COR-L47 (cell line): ENCODE measurements around the gene LCN12.
"Not testable (repeated sequence)": the region's sequence is repeated elsewhere in the genome, so short reads cannot be mapped to it uniquely, and the experiment has no call there.

Experiments used
- DNase-seq: peaks from one replicate; lab custom pipeline; 2025; lab: John Stamatoyannopoulos, UW

Gene LCN12

DNA sequence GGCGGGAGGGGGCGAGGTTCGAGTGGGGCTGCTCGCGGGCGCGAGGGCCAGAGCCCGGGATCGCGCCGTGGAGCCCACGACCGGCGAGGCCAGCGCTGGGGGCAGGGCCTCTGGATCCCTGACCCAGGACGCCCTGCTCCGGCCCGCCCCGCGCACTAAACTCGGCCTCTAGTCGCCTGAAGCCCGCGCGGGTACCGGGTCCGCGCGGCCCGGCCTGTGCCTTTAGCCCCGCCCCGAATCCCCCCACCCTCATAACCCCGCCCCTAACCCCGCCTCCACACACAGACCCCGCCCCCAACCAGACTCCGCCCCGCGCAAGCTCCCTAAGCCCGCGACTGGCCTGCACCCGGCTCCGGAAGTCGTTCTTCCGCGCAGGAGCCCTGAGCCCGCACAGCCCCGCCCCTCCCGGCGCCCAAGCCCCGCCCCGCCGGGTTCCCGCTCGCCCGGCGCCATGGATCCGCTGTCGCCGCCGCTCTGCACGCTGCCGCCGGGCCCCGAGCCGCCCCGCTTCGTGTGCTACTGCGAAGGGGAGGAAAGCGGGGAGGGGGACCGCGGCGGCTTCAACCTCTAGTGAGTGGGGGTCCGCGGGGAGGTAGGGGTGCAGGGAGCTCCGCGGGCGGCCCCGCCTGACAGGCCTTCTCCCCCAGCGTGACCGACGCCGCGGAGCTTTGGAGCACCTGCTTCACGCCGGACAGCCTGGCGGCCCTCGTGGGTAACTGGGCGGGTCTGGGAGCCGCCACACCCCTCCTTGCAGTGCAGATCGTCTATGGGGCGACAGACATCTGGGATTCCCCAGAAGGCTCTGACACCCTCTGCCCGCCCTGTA is 40.1 kb downstream of the LCN12 start, which contains the start of gene PAXX:
PAXX (plus strand) TSS at position 430 of the 826 bp plus-strand sequence; CDS start at position 452, 22 bp downstream.
- peak; percentile 85 for DNase-seq

DNA sequence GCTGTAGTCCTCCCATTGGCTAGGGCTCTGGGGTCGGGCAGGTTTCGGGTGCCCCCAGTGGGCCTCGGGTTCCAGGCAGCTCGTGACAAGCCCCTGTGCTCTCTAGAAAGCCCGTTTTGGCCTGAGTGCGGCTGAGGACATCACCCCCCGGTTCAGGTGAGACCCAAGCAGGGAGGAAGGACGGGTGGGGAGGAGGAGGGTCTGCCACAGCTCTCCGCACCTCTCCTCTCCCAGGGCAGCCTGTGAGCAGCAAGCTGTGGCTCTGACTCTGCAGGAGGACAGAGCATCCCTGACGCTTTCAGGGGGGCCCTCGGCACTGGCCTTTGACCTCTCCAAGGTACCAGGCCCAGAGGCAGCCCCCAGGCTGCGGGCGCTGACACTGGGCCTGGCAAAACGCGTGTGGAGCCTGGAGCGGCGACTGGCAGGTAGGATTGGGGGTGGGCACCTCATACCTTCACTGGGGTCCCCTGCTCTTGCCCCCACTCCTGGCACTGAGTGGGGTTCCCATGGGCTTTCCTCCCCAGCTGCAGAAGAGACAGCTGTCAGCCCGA is 40.8 kb downstream of the LCN12 start:
- no peak for DNase-seq

DNA sequence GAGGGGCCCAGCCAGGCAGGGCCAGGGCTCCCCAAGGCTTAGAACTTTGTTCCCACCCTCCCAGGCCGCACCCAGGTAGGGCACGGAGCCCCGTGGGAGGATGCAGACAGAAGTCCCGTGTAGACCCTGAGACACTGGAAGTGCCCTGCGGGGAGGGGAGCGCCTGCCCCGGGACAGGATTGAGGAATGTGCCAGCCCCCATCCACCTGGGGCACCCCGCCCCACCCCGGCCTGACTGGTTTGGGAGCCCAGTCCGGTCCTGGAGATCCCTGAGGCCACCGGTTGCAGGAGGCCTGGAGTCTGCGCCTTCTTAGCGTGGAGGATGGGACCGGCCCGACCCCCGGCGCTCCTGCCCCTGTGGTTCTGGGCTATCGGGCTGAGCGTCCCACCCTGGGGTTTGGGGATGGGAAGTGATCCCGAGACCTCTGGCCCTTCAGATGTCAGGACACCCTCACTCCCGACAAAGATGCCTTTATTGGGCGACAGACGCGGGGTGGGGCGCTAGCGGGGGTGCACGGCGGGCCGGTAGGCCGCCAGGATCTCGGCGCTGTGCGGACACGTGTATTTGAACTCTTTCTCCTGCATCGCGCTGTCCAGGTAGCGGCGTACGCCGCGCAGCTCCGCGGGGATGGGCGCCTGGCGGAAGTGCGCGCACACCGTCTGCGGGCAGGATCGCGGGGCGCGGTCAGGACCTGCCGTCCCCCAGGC is 42.3 kb downstream of the LCN12 start:
- DNase-seq, result no peak

GRCh38 chr9:136994888-136995230 is 42.8 kb downstream of the LCN12 start:
- DNase-seq, result no peak

- no peak for DNase-seq
These were observed 43.3 kb downstream of the LCN12 start for GRCh38 chr9:136995362-136995761.

DNA sequence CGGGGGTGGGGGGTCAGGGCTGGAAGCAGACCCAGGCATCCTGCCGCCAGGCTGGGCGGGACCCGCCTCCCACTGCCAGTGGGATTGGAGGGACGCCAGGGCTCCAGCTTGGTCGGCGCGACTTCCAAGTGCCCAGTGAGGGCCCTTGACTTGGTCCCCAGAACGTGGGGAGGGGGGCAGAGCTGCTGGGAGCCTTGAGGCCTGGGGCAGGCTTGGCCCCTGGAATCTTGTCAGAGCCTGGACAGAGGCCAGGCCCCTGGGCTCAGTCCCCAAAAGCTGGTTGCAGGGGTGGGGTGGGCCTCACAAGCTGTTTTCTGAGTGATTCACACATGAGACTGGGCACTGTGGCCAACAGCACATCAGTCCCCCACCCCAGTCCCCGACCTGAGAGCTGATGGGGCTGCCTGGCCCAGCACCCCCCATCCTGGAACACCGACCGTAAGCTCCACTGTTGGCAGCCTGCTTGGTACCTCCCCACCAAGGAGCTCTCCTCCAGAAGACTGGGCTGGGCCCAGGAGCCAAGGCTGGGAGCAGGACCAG is 43.8 kb downstream of the LCN12 start:
- DNase-seq, result peak; percentile 27

DNA sequence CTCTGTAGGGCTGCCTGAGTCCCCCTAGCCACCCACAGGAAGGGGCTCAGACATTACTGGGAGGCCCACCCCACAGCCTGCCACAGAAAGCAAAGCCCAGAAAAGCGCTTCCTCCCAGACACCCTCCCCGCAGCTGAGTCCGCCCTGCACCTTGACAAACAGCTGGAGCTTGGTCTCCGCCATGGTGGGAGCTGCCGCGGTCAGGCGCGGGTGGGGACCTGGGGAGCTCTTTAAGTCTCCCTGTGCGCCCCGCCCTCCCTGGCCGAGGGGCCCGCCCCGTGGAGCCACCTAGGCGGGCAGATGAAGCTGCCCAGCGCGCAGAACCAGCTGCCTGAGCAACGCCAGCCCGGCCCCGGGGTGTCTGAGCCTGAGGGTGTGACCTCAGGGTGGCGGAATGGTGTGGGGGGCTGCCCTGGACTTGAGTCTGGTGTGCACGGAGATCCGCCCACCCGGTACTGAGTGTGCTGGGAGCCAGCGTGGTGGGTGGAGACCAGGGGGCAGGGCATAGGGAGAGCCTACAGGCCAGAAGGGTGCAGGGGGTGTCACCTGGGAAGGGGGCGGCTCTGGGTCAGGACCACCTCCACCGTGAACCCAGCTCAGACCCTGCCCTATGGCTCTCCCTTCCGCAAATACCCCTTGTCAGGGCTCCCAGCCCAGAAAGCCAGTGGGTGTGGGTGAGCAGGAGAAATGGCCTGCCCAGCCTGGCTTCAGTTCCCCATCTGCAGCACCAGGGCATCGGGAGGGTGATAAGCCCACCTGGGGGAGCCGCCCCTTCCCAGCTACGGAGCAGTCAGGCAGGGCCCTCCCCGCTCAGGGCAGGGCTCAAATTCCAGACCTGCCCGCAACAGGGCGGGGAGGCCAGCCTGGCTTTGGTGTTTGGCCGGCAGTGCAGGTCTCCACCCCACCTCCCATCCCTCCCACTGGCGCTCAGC is 44.6 kb downstream of the LCN12 start, which contains the start of gene CLIC3:
CLIC3 (minus strand) TSS at position 208 of the 932 bp plus-strand sequence; CDS start at position 183, 25 bp downstream.
- peak; percentile 46 for DNase-seq

DNA sequence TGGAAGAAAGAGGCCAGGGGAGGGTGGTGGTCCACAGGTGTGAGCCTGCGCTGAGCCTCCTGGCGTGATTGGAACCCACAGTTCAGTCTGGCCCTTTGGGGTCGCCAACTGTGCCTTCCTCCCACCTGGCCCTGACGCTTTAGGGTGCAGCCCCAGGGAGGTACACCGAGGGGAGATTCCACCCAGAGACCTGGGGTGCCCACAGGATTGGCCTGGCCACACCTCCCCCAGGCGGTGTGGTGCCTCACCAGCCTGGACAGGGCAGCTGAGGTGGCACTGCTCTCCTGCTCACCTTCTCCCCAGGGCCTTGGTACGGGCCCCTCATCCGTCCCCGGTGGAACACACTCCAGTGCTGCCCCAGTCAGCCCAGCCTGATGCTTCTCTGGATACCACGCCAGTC is 45.3 kb downstream of the LCN12 start:
- DNase-seq, result no peak

DNA sequence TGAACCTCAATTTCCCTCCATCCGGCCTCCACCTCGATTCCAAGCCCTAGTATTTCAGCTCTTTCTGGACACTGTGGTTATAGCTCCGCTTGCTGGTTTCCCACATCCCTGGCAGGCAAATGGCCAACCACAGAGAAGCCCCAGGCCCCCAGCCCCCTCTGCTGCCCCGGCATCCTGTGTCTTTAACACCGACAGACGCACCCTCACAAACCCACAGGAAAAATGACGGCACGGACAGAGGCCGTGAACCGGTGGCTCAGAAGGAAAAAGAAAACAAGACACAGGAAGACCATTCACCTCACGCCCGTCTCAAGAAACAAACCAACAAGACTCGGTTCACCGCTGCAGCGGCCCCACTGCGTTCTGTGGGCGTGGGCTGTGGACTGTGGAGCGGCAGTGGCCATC is 45.8 kb downstream of the LCN12 start:
- DNase-seq, result no peak

DNA sequence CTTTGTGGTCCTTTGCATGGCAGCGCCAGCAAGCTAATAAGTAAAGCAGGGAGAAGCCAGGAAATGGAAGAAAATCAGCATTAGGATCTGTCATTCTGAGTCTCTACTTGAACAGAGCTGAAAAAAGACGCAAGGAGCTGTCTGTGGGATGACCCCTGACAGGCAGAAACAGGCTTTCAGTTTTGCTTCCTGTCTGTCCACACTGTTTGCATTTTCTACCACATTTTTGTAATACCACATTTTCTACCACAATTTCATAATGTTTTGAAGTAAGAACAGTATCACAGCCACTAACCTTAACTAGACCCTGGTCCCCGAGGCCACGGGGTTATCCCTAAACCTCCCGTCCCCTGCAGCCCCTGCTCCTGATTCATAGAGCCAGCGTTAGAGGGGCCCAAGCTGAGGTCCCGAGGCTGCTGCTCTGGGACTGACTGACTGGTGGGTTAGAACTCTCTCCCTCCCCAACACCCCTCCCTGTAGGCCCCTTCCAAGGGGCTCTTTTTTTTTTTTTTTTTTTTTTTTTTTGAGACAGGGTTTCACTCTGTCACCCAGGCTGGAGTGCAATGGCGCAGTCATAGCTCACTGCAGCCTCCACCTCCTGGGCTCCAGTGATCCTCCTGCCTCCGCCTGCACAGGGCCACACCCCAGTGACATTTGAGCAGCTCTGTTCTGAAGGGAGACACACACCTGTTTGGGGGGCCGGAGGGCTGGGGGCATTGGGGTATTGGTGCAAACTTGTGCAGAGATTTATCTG is 48.3 kb downstream of the LCN12 start:
- DNase-seq, result no peak

DNA sequence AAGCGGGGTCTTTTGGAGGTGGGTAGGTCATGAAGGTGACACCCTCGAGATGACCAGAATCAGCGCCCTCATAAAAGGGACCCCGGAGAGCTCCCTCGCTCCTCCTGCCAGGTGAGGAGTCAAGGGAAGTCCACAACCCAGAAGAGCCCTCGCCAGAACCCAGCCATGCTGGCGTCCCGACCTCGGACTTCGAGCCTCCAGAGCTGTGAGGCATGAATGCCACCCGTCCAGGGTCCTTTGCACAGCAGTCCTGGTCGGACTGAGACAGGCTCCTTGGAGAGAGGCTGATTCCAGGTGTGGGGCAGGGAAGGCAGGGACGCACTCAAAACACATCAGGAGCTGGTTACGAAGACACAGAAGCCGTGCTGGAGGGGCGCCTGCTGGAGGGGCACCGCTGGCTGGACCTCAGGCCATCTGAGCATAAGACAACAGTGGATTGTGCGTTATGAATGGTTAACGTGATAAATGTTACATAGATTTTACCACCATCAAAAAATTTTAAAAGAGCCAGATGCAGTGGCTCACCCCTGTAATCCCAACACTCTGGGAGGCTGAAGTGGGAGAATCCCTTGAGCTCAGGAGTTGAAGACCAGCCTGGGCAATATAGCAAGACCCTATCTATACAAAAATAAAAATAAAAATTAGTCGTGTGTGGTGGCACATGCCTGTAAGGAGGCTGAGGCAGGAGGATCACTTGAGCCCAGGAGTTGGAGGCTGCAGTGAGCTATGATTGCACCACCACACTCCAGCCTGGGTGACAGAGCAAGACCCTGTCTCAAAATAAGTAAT is 50.0 kb downstream of the LCN12 start:
- DNase-seq, result no peak

DNA sequence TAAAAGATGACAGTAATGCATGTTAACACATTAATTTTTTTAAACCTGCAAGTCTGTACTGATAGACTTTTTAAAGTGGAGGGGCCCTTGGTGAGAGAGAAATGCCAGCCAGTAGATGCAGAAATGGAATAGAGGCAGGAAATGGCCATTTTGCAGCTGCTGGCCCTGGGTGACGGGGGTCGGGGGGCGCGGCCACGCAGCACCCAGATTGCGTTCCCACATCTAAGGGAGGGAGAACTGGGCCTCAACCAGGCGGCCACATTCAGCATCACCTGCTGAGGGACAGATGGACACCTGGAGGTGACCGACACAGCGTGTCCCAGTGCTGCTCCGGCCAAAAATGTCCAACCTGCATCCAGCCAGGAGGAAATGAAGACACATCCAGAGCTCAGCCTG is 50.6 kb downstream of the LCN12 start:
- no peak for DNase-seq

DNA sequence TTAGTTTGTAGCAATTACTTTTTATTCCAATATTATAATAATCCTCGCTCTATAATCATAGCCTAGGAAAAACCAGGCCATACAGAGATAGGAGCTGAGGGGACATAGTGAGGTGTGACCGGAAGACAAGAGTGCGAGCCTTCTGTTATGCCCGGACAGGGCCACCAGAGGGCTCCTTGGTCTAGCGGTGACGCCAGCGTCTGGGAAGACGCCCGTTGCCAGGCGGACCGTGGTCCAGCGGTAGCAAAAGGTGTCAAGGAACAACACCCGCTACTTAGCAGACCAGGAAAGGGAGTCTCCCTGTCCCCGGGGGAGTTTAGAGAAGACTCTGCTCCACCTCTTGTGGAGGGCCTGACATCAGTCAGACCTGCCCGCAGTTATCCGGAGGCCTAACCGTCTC is 52.2 kb downstream of the LCN12 start:
- not testable (repeated sequence) for DNase-seq
